Fibroblast of lung (primary cell): ENCODE results near the gene PNMA8C. TPM values are rescaled to one million over a fixed set of nuclear protein-coding genes. Genes with fewer than 3 reads are reported as not detected.
"Not testable (repeated sequence)": the region's sequence is repeated elsewhere in the genome, so short reads cannot be mapped to it uniquely, and the experiment has no call there.

Source experiments
- DNase-seq, 2 donors: peaks; one replicate each; pipeline versions ENCODE4 v3.0.0 to v3.0.0-alpha.2; 2010; ENCODE audit warnings: low read depth in 2 of 2
- H2AFZ ChIP-seq: 2 replicates; pipeline ENCODE4 v1.5.1; 2012; ENCODE audit warnings: low read length, control low read depth, inconsistent platforms
- H3K27ac ChIP-seq: 2 replicates; pipeline ENCODE4 v1.5.1; 2011; ENCODE audit warnings: low read length, control low read depth; ENCODE audit not compliant: insufficient read depth
- H3K27me3 ChIP-seq: 2 replicates; pipeline ENCODE4 v1.5.1; 2011; ENCODE audit warnings: mild to moderate bottlenecking, low read length; ENCODE audit not compliant: control insufficient read depth, insufficient read depth
- H3K36me3 ChIP-seq: 2 replicates; pipeline ENCODE4 v1.5.1; 2011; ENCODE audit warnings: low read length; ENCODE audit not compliant: control insufficient read depth, insufficient read depth
- H3K4me1 ChIP-seq: 2 replicates; pipeline ENCODE4 v1.5.1; 2011; ENCODE audit warnings: low read length; ENCODE audit not compliant: control insufficient read depth, insufficient read depth; ENCODE audit errors: extremely low read depth
- H3K4me2 ChIP-seq: 2 replicates; pipeline ENCODE4 v1.5.1; 2011; ENCODE audit warnings: low read length, control low read depth; ENCODE audit not compliant: insufficient read depth; ENCODE audit errors: extremely low read depth
- H3K4me3 ChIP-seq, 4 experiments: fragments of 200-600 bp in 1 of 4; sonication (generic) in 1 of 4; replicated peaks in 1 of 4; 2 replicates each; pipeline ENCODE4 v1.5.1; 2011 to 2016; ENCODE audit warnings: low read length in 4 of 4, low read depth in 3 of 4, mild to moderate bottlenecking in 3 of 4, control low read depth in 2 of 4, inconsistent platforms in 1 of 4, mixed read lengths in 1 of 4; ENCODE audit not compliant: insufficient read depth in 1 of 4; ENCODE audit errors: control extremely low read depth in 1 of 4
- H3K79me2 ChIP-seq: 2 replicates; pipeline ENCODE4 v1.5.1; 2012; ENCODE audit warnings: mild to moderate bottlenecking, low read length, inconsistent platforms; ENCODE audit not compliant: control insufficient read depth, insufficient read depth
- H3K9ac ChIP-seq: 2 replicates; pipeline ENCODE4 v1.5.1; 2011; ENCODE audit warnings: mild to moderate bottlenecking, low read length, control low read depth; ENCODE audit not compliant: insufficient read depth
- H3K9me3 ChIP-seq: 2 replicates; pipeline ENCODE4 v1.5.1; 2012; ENCODE audit warnings: low read depth, low read length; ENCODE audit not compliant: control insufficient read depth, insufficient read depth
- H4K20me1 ChIP-seq: 2 replicates; pipeline ENCODE4 v1.5.1; 2011; ENCODE audit warnings: low read length; ENCODE audit not compliant: control insufficient read depth, insufficient read depth; ENCODE audit errors: extremely low read depth
- EZH2 ChIP-seq: IDR thresholded peaks from 2 replicates; pipeline ENCODE4 v1.5.1; 2012; ENCODE audit warnings: low read length, control low read depth, mild to moderate bottlenecking; ENCODE audit errors: missing control alignments
- polyA plus RNA-seq, 2 donors: library from polyadenylated mRNA; depleted of rRNA in 1 of 2; stranded (reverse) in 1 of 2; unstranded in 1 of 2; fragments of >200 nt; gene quantifications; 2 replicates each; pipeline ENCODE4 v1.2.1, GENCODE V29; 2011 to 2012; ENCODE audit warnings: missing spikeins in 1 of 2
- total RNA-seq: library from RNA; depleted of rRNA; stranded (reverse); fragments of >200 nt; gene quantifications from 2 replicates; pipeline ENCODE4 v1.2.1, GENCODE V29; 2014
- TF ChIP-seq, protein P1 (sequence below), 2 donors: IDR thresholded peaks in 1 of 2; conservative IDR thresholded peaks in 1 of 2; 1 replicate in 1 of 2; 2 replicates in 1 of 2; pipeline ENCODE4 v1.5.1; 2011 to 2012; ENCODE audit warnings: low read length in 2 of 2, control low read depth in 1 of 2, inconsistent platforms in 1 of 2, low read depth in 1 of 2, mild to moderate bottlenecking in 1 of 2

PNMA8C gene
- total and polyA plus RNA-seq, 2 donors (not counting 1 experiment from before 2014, with no cell fraction given), result 0.01 to 0.17 TPM

DNA sequence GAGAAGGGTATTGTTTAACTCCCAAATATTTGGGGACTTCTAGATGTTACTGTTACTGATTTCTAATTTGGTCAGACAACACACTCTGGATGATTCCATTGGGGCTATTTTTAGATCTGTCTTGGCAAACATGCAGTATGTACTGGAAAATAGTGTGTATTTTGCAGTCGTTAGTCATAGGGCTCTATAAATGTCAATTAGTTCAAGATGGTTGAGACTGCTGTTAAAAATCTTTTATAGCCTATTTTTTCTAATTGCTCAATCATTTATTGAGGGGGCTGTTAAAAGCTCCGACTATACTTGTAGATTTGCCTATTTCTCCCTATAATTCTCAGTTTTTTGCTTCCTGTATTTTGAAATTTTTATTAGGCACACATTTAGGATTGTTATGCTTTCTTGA lies 50.5 kb downstream of the PNMA8C start:
- TF ChIP-seq, protein P1, sequence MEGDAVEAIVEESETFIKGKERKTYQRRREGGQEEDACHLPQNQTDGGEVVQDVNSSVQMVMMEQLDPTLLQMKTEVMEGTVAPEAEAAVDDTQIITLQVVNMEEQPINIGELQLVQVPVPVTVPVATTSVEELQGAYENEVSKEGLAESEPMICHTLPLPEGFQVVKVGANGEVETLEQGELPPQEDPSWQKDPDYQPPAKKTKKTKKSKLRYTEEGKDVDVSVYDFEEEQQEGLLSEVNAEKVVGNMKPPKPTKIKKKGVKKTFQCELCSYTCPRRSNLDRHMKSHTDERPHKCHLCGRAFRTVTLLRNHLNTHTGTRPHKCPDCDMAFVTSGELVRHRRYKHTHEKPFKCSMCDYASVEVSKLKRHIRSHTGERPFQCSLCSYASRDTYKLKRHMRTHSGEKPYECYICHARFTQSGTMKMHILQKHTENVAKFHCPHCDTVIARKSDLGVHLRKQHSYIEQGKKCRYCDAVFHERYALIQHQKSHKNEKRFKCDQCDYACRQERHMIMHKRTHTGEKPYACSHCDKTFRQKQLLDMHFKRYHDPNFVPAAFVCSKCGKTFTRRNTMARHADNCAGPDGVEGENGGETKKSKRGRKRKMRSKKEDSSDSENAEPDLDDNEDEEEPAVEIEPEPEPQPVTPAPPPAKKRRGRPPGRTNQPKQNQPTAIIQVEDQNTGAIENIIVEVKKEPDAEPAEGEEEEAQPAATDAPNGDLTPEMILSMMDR (conservative IDR thresholded peaks at IDR 0.05 in 1 of 2, IDR thresholded peaks at IDR 0.05 in 1 of 2; ENCODE audit: low read depth in 1 of 2, low read length in 2 of 2), result no peak
- Histone ChIP-seq H3K9me3 (no peaks in the 10 kb centered on the region), H3K36me3 (peaks cover 13% of the 10 kb centered on the region), H3K27ac (peak overlapping the region; percentile 59), H3K79me2 (peaks cover 21% of the 10 kb centered on the region), H3K27me3 (no peaks in the 10 kb centered on the region), H3K4me3 (no peak overlapping the region), H3K9ac (no peak overlapping the region), H4K20me1 (no peaks in the 10 kb centered on the region), H3K4me2 (peak overlapping the region; percentile 37), H3K4me1 (peaks cover 15% of the 10 kb centered on the region), H2AFZ (no peak overlapping the region)
- DNase-seq, result peak; percentile 78 to 80

DNA sequence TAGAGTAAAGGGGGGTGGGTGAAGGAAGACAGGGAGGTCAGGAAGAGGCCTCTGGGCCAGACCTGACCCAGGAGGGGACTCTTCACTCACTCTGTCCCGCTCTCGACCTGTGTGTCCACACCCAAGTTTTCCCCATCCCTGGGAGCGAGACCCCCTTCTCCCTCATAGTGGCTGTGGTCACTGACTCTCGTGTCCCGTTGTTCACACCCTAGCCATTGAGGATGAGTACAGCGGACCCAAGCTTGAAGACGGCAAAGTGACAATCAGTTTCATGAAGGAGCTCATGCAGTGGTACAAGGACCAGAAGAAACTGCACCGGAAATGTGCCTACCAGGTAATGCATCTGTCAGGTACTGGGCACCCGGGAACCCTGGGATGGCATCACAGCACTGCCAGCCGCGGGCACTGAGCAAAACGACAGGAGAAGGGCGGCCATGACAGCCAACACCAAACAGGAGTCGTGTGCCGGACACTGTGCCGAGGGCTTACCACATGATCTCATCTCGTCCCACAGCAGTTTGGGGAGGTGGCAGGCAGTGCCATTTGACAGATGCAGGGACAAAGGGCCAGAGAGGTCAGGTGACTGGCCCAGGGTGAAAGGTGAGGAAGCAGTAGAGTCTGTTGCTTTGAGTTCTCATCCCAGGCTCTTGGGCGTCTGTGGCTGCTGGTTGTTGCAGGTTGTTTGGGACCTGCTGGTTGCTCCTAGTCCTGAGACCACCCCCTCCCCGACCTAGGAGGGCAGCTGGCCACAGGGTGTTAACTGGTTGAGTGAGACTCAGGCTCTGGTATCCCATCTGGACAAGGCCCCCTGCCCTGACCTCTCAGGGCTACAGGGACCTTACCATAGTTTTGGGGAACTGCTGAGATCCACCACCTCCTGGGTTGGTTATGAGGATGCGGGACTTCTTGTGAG lies 52.2 kb downstream of the PNMA8C start:
- Histone ChIP-seq H3K9ac (no peak overlapping the region), H2AFZ (no peak overlapping the region), H3K27me3 (no peaks in the 10 kb centered on the region), H3K4me3 (no peak overlapping the region), H3K4me2 (no peak overlapping the region), H3K9me3 (no peaks in the 10 kb centered on the region), H3K79me2 (peaks cover 31% of the 10 kb centered on the region), H3K36me3 (peaks cover 12% of the 10 kb centered on the region), H3K4me1 (peaks cover 21% of the 10 kb centered on the region), H3K27ac (no peak overlapping the region), H4K20me1 (no peaks in the 10 kb centered on the region)
- TF ChIP-seq, protein P1 (conservative IDR thresholded peaks at IDR 0.05 in 1 of 2, IDR thresholded peaks at IDR 0.05 in 1 of 2; ENCODE audit: low read depth in 1 of 2, low read length in 2 of 2), result no peak
- TF ChIP-seq EZH2, result no peak
- DNase-seq, result no peak

DNA sequence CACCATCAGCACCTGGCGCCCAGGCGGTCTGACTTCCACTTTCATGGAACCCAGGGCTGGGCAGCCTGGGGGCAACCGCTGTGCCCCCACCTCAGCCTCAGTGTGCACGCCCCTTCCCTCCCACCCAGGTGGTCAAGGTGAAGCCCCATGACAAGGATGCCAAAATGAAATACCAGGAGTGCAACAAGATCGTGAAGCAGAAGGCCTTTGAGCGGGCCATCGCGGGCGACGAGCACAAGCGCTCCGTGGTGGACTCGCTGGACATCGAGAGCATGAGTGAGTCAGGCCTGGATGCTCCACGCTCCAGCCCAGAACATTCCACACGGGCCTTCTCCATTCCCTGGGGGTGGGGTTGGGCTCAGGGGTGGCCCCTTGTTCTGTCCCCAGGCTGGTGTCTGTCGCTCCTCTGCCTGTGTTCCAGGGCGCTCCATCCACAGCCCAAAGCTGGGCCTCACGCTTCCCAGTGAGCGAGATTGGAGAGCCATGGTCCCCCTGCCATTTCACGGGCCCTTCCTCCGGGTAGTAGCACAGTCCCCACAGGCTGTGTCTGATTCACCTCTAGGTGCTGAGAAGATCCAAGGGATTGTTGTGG lies 53.2 kb downstream of the PNMA8C start:
- H3K4me3 ChIP-seq, H3K27ac ChIP-seq, H3K27me3 ChIP-seq, H4K20me1 ChIP-seq, H2AFZ ChIP-seq, H3K9ac ChIP-seq, H3K4me2 ChIP-seq, H3K9me3 ChIP-seq, DNase-seq: not testable (repeated sequence)
- Histone ChIP-seq H3K79me2 (peaks cover 37% of the 10 kb centered on the region), H3K36me3 (peaks cover 12% of the 10 kb centered on the region), H3K4me1 (peaks cover 21% of the 10 kb centered on the region)

Other genes with a start within 250 kb of the PNMA8C start
- not detected in 2 replicates for gene IGFL1, start 199.2 kb downstream of the PNMA8C start, total RNA-seq
- not detected in 2 replicates for gene IGFL1, start 199.2 kb downstream of the PNMA8C start, polyA plus RNA-seq
- gene HIF3A, start 131.9 kb downstream of the PNMA8C start, total RNA-seq, result 0.77 and 1.5 TPM in 2 replicates
- 0.12 and 0.99 TPM in 2 replicates for gene HIF3A, start 131.9 kb downstream of the PNMA8C start, polyA plus RNA-seq
- 35.2 and 46.9 TPM in 2 replicates for gene PPP5C, start 81.8 kb downstream of the PNMA8C start, total RNA-seq
- 94.1 and 123 TPM in 2 replicates for gene PPP5C, start 81.8 kb downstream of the PNMA8C start, polyA plus RNA-seq
- 13.4 and 17.2 TPM in 2 replicates for gene CCDC8, start 15.4 kb downstream of the PNMA8C start, total RNA-seq
- gene CCDC8, start 15.4 kb downstream of the PNMA8C start, polyA plus RNA-seq, result 1.9 and 4.8 TPM in 2 replicates
- 3.9 and 8.9 TPM in 2 replicates for gene PNMA8A, start 42.6 kb upstream of the PNMA8C start, total RNA-seq
- 0.45 and 1.4 TPM in 2 replicates for gene PNMA8A, start 42.6 kb upstream of the PNMA8C start, polyA plus RNA-seq
- 1.3 and 1.7 TPM in 2 replicates for gene PNMA8B, start 66.9 kb upstream of the PNMA8C start, total RNA-seq
- 0.12 and 0.14 TPM in 2 replicates for gene PNMA8B, start 66.9 kb upstream of the PNMA8C start, polyA plus RNA-seq
- 92.5 and 160 TPM in 2 replicates for gene CALM3, start 172.4 kb upstream of the PNMA8C start, total RNA-seq
- 901 and 1,408 TPM in 2 replicates for gene CALM3, start 172.4 kb upstream of the PNMA8C start, polyA plus RNA-seq
- 10.3 and 16.5 TPM in 2 replicates for gene PTGIR, start 196.2 kb upstream of the PNMA8C start, total RNA-seq
- gene PTGIR, start 196.2 kb upstream of the PNMA8C start, polyA plus RNA-seq, result 8.4 and 27.8 TPM in 2 replicates
- not detected in 2 replicates for gene GNG8, start 207.3 kb upstream of the PNMA8C start, total RNA-seq
- not detected in 2 replicates for gene GNG8, start 207.3 kb upstream of the PNMA8C start, polyA plus RNA-seq
- 4.1 and 5.6 TPM in 2 replicates for gene DACT3, start 232.2 kb upstream of the PNMA8C start, total RNA-seq
- gene DACT3, start 232.2 kb upstream of the PNMA8C start, polyA plus RNA-seq, result 9.3 and 11.5 TPM in 2 replicates